HG02678 (cell line): ENCODE measurements around the gene LHFPL3.
"Not testable (repeated sequence)": the region's sequence is repeated elsewhere in the genome, so short reads cannot be mapped to it uniquely, and the experiment has no call there.

ENCODE experiments used
- ATAC-seq: cut with Tn5 transposase; IDR thresholded peaks from one replicate; pipeline ENCODE4 v1.9.1; 2021; ENCODE audit warnings: mild to moderate bottlenecking, moderate library complexity; ENCODE audit not compliant: unreplicated experiment

Gene LHFPL3

DNA sequence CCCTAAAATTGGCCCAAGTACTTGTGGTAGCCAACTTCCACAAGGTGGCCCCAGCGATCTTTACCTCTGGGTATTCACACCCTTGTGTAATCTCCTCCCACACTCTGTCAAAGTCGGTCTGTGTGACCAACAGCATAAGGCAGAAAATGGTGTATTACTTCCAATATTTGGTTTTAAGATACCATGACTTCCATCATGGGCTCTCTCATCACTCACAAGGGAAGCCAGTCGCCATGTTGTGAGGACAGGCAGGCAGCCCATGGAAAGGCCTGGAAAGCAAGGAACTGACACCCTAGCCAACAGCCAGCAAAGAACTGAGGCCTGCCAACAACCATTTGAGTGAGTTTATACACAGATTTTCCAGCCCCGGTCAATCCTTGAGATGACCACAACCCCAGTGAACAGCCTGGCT, 594.6 kb downstream of the LHFPL3 start:
- ATAC-seq, result peak; percentile 99

DNA sequence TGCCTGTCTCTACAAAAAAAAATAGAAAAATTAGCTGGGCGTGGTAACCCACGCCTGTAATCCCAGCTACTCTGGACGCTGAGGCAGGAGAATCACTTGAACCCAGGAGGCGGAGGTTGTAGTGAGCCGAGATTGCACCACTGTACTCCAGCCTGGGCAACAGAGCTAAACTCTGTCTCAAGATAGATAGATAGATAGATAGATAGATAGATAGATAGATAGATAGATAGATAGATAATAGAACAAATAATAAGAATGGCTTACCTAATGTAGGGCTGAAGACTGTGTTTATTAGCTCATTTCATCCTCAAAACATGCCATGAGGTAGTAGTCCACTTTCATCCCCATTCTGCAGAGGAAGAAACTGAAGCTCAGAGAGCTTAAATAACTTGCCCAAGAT, 597.8 kb downstream of the LHFPL3 start:
- not testable (repeated sequence) for ATAC-seq

DNA sequence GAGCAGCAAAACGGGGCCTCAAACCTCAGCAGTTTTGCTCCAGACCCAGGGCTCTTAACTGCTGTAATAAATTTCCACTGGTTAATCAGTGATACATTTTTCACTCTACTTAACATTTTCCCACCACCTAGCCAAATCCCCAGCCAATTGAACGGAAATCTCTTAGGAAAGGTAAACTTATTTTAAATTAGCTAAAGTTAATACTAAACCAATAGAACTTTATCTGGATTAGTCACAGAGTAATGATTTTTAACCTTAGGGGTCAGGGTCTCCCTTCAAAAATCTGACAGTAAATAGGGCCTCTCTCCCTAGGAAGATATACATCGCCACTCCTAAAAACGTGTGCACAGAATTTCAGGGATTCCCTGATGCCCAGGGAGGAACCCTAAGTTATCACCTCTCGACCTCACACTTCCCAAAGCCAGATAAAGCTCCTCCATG, 598.2 kb downstream of the LHFPL3 start:
- ATAC-seq, result no peak

DNA sequence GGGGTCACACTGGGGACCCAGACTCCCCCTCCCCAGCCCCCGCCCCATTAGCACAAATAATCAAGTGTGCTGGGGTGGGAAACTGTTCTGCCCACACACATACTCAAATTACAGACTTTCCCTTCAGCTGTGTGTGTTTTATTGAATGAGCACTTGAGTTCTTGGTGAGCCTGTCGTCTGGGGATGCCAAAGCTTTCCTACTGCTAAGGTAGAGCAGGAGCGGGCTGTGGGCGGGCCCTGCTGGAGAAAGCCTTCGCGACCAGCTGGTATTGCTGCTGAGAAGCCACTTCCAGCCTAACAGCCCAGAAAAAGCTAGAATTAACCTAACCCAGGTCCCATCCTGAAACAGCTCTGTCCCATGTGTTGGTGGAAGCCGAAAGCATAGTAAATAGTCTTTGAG, 598.7 kb downstream of the LHFPL3 start:
- ATAC-seq, result no peak

GRCh38 chr7:104928721-104929400, 600.5 kb downstream of the LHFPL3 start:
- no peak for ATAC-seq

DNA sequence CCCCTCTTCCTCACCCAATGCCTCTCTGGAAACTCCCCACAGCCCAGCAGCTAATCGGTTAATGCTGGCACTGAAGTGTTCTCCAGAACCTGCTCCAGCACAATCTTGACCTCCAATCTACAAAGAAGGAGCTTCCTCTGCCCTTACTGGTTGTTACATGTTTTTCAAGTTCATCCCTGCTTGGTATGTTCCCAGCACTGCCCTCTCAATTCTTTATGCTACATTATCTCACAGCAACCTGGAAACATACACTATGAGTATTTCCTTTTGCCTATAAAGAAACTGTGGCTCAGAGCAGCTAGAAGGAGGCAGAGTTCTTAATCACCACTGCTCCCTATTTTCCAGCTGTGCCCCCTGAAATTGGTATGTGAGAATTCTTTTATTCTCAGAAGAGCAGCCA, 601.5 kb downstream of the LHFPL3 start:
- ATAC-seq, result no peak

- ATAC-seq, result no peak
Measured at GRCh38 chr7:104931181-104931781, 602.9 kb downstream of the LHFPL3 start.

GRCh38 chr7:104933022-104933421, 604.6 kb downstream of the LHFPL3 start:
- ATAC-seq, result no peak

GRCh38 chr7:104933521-104933988, 605.2 kb downstream of the LHFPL3 start:
- no peak for ATAC-seq

DNA sequence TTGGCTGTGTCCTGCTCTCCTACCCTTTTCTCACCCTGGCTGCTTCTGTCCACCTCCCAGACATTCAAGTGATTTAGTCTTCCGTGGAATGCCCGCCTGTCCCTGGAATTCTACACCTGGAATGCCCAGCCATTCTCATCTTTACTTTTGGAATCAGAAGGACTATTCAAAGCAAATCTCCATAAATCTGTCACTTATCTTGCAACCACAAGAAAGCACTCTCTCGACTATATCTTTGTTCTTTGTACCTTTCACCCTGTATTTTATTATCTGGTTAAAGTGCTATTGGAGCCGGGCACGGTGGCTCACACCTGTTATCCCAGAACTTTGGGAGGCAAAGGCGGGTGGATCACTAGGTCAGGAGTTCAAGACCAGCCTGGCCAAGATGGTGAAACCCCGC, 606.3 kb downstream of the LHFPL3 start:
- ATAC-seq, result no peak

DNA sequence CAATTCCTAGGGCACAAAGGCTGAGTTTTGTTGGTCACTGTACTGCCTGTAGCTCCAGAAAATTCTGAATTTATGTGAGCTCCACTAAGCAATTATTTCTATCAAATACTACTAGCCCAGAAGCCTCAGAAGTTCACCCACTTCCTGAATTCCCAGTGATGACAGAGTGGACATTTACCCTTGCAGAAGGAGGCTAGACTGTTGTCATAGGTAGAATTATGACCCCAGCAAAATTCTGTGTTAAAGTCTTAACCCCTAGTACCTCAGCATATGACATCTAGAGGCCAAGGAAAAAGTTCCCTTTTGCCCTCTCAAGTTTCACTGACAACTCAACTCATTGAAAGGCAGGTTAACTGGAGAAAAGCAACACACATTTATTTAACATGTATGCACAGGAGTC, 606.9 kb downstream of the LHFPL3 start:
- no peak for ATAC-seq

- no peak for ATAC-seq
Measured at GRCh38 chr7:104936546-104936945, 608.1 kb downstream of the LHFPL3 start.

- ATAC-seq, result not testable (repeated sequence)
Measured at GRCh38 chr7:104937489-104937888, 609.1 kb downstream of the LHFPL3 start.

DNA sequence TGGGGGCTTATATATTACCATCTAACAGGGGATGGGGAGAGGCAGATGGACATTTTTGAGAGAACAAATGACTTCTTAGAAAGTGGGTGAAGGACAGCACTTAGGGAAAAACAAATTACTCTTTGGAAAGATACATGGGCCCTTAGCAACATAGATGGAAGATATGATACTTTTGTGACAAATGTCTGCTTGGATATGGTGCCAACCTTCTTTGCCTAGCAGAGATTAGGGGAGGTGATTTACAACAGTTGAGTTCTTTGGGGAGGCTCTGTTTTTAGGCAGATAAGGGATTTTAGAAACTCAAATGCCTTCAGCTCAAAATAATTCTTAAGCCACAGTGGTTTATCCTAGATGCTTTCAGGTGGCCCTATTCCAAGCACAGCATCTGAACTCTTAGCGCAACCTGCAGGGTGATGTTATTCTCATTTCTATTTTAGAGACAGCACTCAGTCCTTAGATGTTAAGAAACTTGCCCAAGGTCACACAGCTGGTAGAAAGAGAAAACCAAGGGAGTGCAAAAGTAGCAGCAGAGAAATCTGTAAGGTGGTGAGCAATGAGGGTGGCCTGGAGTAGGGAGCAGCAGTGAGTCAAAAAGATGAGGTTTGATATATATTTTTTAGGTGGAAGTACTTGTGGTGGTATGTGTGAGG, 610.5 kb downstream of the LHFPL3 start:
- no peak for ATAC-seq

DNA sequence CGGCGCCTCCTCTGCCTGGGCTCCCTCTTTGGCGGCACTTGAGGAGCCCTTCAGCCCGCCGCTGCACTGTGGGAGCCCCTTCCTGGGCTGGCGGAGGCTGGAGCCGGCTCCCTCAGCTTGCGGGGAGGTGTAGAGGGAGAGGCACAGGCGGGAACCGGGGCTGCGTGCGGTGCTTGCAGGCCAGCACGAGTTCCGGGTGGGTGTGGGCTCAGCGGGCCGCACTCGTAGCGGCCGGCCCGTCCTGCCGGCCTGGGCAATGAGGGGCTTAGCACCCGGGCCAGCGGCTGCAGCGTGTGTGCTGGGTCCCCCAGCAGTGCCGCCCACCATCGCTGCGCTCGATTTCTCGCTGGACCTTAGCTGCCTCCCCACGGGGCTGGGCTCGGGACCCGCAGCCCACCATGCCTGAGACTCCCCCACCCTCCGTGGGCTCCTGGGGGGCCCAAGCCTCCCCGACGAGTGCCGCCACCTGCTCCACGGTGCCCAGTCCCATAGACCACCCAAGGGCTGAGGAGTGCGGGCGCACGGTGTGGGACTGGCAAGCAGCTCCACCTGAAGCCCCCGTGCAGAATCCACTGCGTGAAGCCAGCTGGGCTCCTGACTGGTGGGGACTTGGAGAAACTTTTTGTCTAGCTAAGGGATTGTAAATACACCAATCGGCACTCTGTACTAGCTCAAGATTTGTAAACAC, 611.8 kb downstream of the LHFPL3 start:
- no peak for ATAC-seq

DNA sequence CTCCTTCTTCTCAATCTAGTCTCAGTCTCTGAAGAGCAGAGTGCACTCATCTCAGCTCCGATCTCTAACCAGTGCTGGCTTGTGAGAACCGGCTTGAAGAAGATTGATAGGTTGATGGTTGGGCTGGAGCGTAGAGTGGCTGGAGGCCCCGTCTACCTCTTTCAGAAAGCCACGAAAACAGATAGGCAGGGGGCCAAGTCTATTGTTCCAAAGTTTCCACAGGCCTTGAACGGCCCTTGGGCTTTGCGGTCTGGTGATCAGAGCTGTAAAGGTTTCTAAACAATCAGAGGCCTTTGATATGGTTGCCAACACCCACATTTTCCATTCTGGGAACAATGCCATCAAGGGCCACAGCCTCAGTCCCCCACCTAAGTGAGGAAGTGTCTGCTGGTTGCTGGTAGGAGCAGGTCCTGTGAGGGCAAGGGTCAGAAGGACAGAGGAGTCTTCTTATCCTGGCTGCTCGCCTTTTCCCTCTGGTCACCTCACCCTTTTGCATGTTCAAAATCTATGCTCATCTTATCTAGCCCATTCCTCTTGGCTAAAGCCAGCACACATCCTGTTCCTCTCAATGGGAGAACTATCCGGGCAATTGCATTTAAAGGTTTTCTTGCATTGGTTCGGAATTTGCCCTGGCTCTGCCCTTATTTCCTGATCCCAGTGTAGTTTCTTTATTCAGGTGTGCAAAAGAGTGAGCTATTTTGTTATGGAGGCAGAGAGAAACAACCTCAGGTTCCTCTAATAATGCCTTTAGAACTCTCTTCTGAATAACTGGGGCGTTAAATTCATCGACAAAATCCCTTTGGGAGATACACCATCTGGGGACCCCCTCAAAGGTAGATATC, 615.3 kb downstream of the LHFPL3 start:
- ATAC-seq, result peak; percentile 51

DNA sequence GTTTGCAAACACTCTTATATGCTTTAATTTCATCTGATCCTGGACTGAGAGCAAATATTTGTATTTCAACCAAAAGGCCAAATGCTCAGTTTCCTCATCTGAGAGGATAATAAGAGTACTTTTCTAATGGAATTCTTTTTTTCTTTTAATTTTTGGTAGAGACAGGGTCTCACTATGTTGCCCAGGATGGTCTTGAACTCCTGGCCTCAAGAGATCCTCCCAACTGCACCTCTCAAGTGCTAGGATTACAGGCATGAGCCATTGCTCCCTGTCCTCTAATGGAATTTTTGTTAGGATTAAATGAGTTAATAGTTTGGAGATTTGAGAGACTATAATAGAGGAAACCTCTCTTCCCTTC, 617.2 kb downstream of the LHFPL3 start:
- no peak for ATAC-seq

DNA sequence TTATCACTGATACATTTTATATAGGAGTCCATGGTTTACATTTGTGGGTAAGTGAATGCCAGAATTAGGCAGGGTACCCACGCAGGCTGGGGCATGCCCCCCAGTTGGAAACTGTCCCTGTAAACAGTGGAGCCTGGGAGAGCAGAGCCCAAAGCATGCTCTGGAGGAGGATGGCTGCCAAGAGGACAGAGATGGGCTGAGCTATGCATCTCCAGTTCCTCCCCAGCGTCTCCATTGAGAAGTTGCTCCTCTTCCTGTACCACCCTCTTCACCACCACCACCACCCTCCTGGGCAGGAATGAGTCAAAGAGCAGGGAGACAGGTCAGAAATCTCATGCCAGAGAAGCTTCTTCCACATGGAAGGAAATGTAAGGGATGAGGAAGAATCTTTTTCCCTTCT, 617.9 kb downstream of the LHFPL3 start:
- ATAC-seq, result no peak

GRCh38 chr7:104950006-104950405, 621.6 kb downstream of the LHFPL3 start:
- ATAC-seq, result no peak

DNA sequence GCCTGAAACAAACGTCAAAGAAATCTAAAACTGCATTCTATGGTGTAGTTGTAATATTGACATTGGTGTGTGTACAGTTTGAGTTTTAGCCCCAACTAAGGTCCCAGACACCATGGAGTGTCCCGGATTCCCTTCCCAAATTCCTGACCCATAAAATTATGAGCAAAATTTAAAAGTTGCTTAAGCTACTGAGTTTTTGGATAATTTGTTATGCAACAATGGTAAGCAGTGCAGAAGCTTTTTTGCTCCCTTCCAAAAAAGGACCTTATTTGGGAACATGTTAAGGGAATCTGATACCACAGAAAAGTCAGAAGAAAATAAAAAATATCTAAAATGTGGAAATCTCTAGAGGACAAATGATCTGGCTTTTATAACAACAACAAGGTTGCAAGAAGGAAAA, 622.4 kb downstream of the LHFPL3 start:
- ATAC-seq, result no peak

DNA sequence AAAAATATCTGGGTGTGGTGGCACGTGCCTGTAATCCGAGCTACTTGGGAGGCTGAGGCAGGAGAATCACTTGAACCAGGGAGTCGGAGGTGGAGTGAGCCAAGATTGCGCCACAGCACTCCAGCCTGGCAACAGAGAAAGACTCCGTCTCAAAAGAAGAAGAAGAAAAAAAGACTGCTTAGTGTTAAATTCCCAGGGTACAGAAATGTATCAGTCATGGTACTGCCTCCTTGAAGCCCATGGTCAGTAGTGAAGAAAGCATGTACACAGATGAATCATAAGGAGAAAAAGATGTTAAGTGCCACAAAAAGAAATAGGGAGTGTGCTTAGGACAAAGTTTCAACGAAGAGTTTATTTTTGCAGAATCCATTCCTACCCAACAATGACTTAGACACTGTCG, 623.1 kb downstream of the LHFPL3 start:
- no peak for ATAC-seq
